Embryonic facial prominence (tissue), 1 donor: ENCODE data around the gene BCL2L11.

Source experiments
- DNase-seq: peaks from one replicate; pipeline ENCODE4 v3.0.0-alpha.2; 2016; ENCODE audit errors: extremely low spot score

The BCL2L11 gene

GRCh38 chr2:111117598-111118480, 2.9 kb upstream of the BCL2L11 start:
- no peak for DNase-seq

DNA sequence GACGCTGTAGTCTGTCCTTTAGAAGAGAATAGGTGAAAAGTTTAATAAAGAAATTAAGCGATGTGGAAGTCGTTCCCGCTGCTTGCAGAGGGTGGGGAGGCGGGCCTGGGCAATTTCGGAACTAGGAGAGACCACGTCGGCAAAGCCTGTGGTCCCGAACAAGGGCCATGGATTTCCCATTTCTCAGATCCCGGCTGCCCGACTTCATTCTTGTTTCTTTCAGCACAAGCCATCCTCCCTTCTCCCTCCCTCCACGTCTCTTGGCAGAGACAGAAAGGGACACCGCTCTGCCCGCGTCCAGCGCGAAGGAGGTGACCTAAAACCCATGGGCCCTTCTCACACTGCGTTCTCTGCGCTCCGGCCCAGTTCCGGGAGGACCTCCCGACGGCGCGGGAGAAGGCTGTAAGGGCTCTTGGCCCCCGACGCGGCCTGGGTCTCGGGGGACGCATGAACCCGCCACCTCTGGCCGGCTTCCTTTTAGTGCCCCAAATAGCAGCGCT, 2.2 kb upstream of the BCL2L11 start:
- DNase-seq, result no peak

DNA sequence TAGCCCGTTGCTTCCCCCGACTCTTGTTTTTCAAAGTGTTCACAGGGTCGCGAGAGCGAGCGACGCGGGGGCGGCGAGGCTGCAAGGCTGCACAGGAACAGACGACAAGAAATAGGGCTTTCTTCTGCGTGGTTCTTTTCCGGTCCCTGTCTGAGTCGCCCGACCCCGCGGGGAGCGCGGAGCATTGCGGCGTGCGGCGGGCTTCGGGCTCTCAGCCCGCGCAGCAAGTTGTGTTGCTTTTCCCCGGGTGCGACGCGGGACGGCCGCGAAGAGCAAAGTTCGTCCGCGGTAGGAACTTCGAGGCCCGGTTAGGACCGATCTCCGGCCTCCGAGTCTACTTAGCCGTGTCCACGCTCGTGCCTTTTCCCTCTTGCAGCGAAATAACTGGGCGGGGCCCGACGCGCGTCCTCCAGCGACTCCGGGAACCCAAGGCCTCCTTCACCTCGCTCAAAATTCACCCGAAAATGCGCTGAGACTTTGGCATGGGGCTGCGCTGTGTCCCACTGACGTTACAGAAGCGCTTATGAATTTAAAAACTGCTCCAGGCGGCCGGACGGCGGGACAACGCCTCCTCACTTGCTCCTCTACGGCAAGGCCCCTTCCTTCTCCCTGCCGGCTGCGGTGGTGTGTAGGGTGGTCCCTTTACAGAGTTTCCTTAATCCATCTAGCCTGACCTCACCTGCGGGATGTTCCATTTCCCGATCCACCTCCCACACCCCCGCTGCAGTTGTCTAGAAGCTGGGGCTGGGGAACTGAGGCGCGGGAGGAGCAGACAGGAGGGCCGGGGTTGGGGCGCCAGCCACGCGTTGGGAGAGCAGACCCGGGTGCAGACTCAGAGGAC, 1.5 kb upstream of the BCL2L11 start:
- DNase-seq, result no peak

DNA sequence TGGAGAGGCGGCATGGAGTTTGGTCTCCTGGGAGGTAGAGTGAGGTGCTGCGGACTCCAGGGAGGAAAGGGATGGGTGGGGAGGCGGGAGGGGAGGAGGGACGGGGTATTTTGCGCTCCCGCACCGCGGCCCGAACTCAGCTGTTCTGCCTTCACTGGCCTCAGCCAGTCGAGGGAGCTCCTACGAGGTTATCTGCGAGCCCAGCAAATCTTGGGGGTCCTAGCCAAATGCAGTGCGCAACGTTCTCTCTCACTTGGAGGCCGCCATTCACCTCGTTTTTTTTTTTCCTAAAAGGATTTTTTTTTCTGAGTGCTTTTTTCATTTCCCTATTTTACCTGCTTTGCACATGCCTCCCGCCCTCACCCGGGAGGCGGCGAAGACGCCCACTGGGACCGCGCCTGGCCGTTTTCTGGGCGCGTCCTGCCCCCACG, 877 bp upstream of the BCL2L11 start:
- no peak for DNase-seq

DNA sequence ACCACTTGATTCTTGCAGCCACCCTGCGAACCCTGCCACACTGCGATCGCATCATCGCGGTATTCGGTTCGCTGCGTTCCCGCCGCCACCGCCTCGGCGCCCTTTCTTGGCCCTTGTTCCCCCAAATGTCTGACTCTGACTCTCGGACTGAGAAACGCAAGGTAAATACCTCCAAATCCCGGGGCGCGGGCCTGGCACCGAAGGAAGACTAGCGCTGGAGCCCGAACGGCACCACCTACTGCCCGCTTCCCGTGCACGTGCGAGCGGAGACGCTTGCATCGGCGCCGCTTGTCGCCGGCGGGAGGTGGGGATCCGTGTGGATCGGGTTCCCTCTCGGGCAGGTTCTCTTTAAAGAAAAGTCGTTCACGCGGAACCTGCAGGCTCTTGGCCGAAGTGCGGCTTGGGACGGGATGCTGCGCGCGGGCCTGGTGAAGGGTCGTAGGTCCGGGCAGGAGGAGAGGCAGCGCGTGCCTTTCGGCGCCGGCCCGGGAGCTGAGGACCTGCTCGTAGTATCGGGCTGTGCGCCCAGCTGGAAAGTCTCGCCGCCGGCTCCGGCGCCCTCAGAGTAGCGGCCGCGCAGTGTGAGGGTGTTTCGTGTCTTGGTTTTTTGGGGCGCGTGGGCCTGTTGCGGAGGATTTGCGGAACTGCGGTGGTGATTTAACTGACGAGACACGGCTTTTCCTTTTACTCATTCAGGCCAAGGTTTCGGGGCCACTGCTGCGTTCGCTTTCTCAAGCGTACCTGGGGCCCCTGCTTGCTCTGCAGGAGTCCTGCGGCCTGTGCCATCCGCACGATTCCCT, 514 bp downstream of the BCL2L11 start:
- no peak for DNase-seq

DNA sequence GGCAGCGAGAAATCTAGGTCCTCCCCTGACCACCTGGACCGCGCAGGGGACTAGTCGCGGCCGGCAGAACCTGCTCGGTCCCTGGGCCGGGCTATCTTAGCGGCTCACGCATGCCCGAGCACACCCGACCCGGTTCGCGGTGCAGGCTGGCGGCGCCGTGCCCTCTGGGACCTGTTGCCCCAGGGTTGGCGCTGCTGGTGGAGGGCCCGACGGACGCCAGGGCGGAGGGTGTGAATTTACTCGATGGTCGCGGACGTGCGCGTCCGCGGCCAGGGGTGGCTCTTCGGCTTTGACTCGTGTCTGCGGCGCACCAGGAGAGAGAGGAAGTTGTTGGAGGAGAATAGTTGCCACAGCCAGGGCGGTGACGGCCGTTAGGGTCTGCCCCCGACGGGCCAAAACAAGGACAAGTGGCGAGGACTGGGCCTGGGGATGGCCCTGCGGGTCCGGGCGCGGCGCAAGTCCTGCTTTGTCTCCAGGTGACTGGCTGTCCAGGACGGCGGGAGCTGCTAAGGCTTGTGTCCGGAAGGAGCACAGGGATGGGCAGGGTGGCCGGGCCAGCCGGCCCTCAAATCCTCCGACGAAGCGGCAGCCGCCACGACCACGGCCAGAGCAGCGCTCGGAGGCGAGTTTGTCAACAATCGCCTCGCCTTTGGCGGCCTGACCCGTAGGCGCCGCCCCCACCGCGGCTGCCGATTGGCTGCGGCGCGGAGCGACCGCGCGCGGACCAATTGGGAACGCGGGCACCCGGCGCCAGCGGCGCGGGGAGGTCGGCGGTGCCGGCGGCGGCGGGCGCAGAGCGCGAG, 1.3 kb downstream of the BCL2L11 start:
- peak; percentile 58 for DNase-seq

DNA sequence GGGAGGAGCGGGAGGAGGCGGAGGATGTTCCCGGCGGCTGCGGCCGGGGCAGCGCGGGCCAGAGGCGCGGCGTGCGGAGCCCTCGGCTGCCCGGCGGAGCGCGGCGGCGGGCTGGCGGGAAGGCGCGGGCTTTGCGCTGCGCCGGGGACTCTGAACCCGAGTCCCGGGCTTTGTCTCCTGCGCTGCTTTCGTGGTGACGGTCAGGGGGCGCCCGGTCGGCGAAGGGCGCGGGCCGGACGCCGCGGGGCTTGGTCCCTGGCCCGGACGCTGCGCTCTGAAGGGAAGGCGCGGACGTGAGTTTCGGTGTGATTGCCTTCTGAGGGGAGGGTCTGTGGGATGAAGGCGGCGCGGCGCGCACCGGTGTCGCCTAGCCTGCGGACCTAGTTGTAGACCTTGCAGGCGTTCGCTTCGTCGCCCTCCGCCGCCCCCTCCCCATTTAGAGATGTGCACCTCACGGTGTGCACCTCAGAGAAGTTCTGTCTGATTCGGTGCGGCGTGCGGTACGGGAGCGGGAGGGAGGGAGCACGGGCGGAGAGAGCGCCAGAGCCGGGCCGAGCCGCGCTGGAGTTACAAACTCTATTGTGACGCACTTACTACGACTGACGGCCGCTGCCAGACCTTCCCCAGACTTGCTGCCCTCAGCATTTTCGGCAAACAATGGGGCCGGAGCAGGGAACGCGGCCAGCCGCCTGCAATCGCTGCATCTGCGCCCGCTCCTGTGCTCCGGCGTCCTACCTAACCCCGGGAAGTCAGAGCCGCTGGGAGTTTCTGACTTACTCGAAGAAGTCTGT, 2.1 kb downstream of the BCL2L11 start:
- peak; percentile 56 for DNase-seq

DNA sequence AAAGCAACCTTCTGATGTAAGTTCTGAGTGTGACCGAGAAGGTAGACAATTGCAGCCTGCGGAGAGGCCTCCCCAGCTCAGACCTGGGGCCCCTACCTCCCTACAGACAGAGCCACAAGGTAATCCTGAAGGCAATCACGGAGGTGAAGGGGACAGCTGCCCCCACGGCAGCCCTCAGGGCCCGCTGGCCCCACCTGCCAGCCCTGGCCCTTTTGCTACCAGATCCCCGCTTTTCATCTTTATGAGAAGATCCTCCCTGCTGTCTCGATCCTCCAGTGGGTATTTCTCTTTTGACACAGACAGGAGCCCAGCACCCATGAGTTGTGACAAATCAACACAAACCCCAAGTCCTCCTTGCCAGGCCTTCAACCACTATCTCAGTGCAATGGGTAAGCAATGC, 3.0 kb downstream of the BCL2L11 start:
- no peak for DNase-seq

- DNase-seq, result no peak
These were observed 5.9 kb downstream of the BCL2L11 start for GRCh38 chr2:111126581-111126980.

DNA sequence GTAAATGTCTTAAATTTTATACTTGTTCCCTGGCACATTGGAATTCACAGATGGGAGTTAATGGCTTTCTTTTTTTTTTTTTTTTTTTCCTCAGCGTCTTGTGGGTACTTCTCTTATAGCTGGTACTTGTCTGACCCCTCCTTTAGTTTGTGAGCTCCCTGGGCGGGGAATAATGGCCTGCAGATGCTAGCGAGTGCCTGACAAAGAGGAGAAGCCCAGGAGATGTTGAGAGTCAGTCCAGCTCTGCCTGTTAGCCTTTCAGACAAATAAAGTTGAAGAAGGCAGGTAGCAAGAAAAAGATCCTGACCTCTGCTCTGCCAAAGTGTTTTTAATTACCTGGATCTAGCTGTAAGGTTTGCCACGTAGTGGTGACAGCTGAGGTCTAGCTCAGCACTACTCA, 6.6 kb downstream of the BCL2L11 start:
- no peak for DNase-seq

GRCh38 chr2:111128096-111128495, 7.4 kb downstream of the BCL2L11 start:
- no peak for DNase-seq

DNA sequence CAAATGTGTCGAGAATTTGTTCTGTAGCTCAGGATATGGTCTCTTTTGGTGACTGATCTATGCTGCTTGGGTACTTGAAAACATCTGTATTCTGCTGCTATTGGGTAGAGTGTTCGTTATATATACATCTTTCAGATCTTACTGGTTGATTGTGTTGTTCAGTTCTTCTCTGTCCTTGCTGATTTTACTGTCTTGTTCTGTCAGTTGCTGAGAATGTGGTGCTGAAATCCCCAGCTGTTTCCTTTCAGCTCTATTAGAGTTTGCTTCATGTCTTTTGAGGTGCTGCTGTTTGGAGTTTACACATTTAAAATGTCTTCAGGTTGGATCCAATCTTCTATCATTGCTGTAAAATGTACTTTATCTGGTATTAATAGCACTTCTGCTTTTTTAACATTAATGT, 12.9 kb downstream of the BCL2L11 start:
- DNase-seq, result no peak

GRCh38 chr2:111134055-111134454, 13.3 kb downstream of the BCL2L11 start:
- no peak for DNase-seq

DNA sequence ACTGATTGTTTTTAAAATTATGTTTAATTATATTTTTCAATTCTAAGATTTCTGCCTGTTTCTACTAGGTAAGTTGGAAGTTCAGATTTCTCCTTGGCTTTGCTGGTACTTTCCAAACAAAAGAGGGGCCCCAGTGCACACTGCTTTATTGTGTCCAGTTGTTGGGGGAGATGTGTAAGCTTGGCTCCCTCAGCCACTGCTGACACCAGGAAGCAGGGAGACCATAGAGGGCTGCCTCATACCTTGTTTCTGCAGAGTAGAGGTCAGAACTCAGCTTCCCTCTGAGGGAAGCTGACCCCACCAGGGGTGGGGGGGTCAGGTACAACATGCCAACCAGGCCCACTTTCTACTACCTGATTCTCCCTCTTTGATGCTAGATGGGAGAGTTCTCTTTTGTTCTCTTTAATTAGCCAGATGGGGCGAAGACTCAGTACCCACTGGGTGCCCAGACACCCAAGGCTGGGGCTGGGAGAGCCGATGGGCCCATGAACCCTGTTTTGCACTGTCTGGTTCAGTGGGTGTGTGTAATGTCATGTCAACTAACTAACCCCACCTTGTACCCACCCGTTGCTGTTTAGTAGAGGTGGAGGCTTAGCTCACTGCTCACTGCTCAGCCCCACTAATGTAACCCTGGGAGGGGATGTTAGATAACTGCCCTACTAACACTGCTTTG, 14.7 kb downstream of the BCL2L11 start:
- no peak for DNase-seq

DNA sequence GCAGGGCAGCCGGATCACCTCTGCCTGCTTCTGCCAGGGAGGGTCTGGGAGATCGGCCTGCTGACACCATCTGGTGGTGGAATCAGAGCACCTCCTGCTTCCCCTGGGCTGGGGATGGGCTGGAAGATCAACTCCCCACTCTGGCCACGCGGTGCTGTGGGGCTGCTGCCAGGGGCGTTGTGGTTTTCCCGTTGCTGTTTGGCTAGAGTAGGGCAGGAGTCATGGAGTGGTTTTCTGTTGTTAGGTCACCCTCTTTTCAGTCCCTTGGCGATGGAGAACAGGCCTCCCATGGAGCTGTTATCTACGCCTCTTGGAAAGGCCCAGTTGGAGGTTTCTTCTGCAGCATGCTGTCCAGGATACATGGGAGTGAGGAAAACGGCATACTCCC, 15.2 kb downstream of the BCL2L11 start:
- no peak for DNase-seq

DNA sequence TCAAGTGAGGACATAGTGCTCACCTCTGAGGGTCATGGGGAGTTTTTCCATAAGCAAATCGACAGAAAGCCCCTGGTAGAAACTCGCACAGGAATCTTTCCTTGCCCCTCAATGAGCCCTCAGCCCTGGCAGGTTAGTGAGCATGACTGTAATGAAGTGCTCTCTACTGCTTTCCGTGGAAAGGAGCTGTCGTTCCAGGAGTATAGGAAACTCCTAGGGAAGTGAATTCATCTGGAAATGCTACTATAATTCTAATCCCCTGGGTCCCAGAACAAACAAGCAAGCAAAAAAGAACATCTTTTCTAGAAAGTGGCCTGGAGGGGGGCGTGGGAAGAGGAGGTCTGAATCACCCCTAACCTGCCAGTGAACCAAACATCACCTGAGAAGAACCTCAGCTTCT, 18.1 kb downstream of the BCL2L11 start:
- DNase-seq, result no peak

DNA sequence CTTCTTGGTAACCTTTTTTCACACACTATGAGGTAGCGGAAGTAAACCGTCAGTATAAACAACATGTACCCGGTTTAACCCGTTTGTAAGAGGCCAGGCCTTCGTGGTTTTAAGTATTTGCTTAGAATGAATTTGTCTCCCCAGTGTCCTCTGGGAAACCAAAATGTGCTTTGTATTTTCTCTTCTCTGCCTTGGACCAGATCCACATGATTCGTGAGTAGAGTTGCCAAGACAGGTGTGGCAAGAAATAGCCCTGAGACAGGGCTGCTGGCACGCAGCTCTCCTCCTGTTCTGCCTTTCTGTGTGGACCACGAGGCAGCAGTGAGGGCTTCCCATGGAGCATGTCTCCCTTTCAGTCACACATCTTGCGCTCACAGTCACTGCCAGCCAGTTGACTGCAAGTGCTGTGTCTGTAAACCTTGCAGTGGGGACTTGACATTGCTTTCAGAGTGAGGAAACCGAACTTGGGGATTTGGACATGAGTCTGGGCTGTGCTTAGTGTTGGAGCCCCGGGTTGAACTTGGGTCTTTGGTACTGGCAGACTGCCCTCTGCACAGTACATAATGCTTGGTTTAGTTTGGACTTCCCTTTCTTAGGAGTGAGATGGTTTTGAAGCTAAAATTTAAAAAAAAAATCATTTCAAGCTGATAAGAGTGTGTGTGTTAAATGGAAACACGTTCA, 19.1 kb downstream of the BCL2L11 start:
- no peak for DNase-seq

GRCh38 chr2:111140815-111141214, 20.1 kb downstream of the BCL2L11 start:
- DNase-seq, result no peak

- no peak for DNase-seq
These were observed 21.4 kb downstream of the BCL2L11 start for GRCh38 chr2:111142101-111142500.
